ENCODE results near the gene CNIH2.
"Not testable (repeated sequence)": the region's sequence is repeated elsewhere in the genome, so short reads cannot be mapped to it uniquely, and the experiment has no call there.

Gene CNIH2

DNA sequence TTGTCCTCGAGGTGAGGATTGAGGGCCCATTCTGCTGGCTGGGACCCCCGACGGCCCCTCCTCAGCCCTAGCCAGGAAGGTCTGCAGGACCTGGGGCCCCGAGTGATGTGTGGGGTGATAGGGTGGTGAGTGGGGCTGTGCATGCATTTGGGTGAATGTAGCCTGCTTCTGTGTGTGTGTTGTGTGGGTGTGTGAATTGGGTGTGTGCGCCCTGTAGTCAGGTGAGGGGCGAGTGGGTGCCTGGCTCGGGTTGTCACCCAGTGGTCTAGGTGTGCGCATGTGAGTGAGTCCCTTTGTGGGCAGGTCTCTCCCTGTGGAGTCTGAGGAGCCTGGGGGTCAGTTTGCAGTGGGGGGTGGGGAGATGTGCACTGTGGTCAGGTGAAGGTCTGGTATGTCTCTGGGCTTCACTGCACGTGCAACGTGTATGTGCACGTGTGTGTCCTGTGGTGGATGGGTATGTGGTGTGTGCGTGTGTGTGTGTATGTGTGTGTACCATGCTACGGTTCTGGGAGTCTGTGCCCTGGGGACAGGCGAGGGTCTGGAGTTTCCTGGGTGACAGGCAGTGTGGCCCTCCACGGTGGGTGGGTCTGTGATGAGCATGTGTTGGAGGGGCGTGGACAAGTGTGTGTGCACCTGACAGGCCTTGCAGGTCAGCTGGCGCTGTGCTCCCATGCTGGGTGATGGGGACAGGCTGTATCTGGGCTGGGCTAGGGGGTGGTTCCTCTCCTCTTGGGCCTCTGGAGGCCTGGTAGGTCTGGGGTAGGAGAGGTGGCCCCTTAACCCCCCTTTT lies 14.8 kb downstream of the CNIH2 start:
- no peak for DNase-seq

DNA sequence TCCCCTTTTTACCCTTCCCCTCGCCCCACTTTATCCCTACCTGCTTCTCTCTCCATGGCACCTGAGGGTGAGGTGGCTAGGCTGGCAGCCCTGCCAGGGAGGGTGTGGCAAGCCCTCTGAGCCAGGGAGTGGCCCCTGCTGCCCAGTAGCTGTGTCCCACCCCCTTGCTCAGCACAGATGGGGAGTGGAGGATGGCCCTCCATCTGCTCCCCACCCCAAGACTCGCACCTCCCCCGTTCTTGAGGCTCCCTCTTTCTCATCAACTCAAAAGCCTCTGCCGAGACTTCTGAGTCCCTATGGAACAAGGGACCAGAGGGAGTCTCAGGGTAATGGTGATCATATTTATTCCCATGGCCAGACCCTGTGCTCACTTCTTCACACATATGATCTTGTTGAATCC lies 15.4 kb downstream of the CNIH2 start:
- no peak for DNase-seq

DNA sequence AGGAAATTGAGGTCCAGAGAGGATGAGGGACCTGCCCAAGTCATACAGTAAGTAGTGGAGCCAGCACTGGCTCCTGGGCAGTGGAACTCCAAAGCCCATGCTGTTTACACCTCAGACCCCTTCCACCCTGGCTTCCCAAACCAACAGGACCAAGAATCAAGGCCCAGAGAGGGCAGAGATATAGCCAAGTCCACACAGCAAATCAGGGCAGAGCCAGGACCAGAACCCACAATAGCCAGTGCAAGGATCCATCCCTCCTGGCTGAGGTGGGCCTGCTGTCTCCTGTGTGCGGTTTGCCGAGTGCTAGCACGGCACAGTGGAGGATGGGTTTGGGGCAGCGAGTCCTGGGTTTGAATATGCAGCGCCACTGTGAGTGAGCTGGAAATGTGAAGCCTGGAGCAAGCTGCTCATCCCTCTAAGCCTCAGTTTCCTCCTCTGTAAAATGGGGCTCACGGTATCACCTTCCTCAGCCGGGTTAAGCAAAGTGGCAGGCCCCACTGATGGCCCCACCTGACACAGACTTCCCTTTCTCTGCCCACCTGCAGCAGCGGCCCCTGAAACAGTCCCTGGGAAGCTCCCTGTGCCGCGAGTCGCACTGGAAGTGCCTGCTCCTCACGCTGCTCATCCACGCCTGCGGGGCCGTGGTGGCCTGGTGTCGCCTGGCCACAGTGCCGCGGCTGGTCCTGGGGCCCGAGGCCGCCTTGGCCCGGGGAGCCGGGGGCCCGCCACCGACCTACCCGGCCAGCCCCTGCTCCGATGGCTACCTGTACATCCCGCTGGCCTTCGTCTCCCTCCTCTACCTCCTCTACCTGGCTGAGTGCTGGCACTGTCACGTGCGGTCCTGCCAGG lies 16.0 kb downstream of the CNIH2 start:
- no peak for DNase-seq

DNA sequence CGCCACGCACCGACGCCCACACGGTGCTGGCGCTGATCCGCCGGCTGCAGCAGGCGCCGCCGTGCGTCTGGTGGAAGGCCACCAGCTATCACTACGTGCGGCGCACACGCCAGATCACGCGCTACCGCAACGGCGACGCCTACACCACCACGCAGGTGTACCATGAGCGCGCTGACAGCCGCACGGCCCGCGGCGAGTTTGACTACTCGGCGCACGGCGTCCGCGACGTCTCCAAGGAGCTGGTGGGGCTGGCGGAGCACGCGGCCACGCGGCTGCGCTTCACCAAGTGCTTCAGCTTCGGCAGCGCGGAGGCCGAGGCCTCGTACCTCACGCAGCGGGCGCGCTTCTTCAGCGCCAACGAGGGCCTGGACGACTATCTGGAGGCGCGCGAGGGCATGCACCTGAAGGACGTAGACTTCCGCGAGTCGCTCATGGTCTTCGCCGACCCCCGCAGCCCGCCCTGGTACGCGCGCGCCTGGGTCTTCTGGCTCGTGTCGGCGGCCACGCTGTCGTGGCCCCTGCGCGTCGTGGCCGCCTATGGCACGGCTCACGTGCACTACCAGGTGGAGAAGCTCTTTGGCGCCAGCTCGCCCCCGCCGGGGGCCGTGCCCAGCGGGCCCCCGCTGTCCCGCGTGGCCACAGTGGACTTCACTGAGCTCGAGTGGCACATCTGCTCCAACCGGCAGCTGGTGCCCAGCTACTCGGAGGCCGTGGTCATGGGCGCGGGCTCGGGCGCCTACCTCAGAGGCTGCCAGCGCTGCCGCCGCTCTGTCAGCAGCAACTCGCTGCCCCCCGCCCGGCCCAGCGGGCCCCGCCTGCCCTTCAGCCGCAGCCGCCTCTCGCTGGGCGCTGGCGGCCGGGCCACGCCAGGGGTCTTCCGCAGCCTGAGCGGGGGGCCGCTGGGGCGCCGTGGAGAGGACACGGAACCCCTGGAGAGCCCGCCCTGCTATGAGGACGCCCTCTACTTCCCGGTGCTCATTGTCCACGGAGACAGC lies 16.9 kb downstream of the CNIH2 start:
- DNase-seq, result no peak

DNA sequence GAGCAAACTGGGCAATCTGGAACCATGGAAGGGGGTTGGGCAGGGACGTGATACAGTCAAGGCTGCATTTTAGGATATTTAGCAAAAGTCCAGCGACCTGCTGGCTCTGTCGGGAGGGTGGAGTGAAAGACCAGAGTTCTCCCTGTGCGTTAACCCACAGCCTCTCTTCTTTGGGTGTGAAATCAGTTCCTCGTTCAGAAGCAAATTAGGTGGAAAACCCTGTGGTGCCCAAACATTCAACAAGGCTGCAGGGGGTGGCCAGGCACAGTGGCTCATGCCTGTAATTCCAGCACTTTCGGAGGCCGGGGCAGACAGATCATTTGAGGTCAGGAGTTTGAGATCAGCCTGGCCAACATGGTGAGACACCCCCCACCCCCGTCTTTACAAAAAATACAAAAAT lies 19.6 kb downstream of the CNIH2 start:
- DNase-seq, result no peak

DNA sequence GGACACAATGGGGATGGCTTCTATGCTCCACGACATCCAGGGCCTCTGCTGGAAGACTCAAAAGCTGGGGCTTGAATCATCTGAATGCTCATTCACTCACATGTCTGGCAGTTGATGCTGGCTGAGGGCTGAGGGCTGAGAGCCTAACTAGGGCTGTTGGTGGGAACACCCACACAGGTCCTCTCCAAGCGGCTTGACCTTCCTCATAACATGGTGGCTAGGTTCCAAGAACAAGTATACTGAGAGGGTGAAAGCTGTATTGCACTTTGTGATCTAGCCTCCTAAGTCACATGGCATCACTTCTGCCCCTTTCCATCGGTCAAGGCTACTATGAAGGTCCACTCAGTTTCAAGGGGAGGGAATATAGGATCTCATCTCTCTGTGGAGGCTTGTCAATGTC lies 21.2 kb downstream of the CNIH2 start:
- DNase-seq, result no peak

DNA sequence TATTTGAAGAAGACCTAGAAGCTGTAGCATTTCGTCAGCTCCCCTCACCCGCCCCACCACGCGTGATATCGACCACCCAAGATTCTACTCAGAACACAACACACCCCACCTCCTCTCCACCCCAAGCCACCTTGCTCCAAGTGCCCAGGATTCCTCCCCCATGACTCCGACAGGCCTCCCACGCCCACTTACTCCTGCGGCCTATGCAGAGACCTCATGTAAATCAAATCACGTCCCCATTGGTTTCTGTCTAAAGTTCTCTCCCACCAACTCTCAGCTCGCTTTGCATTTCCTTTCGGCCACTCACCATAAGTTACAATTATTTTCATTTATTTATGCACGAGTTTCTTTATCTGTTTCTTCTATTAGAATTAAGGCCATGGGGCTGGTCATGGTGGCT lies 24.7 kb downstream of the CNIH2 start:
- no peak for DNase-seq

DNA sequence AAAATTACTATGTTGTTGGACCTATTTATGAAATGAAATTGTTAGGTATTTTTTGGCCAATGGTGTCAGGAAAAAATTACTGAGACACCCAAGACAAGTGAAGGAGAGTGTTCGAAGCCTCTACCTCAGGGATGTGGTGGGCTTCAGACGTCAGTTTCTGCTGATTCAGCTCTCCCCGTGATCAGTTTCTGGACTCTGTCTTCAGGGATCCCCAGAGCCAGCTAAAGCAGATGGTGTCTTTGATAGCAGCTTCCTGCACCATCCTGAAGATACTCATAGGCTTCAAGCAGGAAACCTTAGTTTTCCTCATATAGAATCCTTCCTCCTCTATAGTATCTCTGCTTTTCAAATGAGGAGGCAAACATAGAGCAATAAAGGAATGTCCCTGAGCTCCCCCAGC lies 31.5 kb downstream of the CNIH2 start:
- no peak for DNase-seq

DNA sequence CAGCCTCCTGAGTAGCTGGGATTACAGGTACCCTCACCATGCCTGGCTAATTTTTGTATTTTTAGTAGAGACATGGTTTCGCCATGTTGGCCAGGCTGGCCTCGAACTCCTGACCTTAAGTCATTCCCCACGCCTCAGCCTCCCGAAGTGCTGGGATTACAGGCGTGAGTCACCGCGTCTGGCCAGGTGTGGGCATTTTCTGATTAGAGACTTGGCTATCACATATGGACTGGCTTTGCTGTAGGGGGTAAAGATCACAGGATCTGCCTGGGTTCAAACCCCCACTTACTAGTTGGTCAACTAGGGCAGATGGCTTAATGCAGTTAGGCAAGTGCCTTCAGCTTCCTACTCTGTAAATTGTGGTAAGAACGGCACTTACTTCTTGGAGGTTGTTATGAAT lies 32.3 kb downstream of the CNIH2 start:
- DNase-seq, result no peak

DNA sequence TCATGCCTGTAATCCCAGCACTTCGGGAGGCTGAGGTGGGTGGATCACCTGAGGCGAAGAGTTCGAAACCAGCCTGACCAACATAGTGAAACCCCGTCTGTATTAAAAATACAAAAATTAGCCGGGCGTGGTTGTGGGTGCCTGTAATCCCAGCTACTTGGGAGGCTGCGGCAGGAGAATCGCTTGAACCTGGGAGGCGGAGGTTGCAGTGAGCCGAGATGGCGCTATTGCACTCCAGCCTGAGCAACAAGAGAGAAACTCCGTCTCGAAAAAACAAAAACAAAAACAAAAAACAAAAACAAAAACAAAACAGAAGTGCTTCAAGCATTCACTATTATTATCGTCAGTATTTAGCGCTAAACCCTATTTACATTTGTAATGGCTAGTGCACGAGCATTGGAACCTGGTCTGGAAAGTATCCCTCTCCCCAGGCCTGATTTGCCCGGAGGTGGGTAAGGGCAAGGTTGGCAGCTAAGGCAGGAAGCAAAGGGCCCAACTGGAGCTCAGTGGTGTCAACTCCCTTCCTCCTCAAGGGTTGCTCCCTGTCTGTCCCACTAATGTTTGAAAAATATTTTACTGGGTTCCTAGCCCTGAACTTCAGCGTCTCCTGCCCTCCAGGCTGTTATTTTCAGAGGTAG lies 32.9 kb downstream of the CNIH2 start:
- not testable (repeated sequence) for DNase-seq

DNA sequence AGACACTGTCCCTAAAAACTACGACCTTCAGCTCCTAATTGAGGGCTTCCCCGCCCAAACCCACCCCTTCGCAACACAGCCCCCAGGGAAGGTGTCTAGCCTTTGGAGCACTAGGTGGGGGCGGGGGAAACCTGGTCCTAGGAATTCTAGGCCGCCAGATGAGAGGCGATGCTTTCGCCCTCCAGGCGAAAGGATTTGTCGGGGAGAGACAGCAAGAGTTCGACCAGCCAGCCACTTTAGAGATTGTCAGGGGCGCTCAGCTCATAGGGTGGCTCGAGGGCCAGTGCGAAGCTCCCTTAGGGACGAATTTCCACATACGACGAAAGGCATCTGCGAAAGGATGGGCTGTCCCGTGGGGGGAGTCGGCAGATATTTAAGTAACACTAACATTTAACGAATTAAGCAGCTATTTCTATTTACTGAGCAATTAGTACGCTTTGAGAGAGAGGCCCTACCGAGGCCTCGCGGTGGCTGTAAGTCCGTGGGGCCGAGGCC lies 33.5 kb downstream of the CNIH2 start:
- DNase-seq, result no peak

DNA sequence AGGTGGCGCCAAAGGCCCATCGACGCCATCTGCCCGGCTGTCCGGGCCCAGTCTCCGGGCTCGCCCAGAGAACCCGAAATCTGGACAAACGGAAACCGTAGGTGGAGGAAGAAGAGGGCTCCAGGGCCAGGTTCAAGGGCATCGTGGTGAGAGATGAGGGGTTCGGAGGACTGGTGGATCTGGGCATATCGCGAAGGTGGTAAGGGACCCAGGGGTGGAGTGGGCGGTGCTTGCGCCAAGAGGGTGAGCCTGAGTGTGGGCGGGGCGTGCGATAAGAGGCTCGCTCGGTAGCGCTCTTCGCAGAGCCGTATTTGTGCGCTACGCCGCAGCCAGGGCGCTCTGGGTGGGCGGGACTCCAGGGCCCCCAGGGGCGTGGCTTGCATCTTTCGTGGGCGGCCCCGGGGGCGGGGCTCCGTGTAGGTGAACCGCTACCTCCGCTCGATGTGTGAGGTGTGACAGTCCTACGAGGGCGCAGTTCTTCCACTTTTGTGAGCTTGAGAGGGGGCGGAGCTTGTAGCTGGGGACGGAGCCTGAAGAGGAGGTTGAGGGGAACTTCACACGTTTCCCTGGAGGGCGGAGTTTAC lies 34.1 kb downstream of the CNIH2 start:
- DNase-seq, result no peak

DNA sequence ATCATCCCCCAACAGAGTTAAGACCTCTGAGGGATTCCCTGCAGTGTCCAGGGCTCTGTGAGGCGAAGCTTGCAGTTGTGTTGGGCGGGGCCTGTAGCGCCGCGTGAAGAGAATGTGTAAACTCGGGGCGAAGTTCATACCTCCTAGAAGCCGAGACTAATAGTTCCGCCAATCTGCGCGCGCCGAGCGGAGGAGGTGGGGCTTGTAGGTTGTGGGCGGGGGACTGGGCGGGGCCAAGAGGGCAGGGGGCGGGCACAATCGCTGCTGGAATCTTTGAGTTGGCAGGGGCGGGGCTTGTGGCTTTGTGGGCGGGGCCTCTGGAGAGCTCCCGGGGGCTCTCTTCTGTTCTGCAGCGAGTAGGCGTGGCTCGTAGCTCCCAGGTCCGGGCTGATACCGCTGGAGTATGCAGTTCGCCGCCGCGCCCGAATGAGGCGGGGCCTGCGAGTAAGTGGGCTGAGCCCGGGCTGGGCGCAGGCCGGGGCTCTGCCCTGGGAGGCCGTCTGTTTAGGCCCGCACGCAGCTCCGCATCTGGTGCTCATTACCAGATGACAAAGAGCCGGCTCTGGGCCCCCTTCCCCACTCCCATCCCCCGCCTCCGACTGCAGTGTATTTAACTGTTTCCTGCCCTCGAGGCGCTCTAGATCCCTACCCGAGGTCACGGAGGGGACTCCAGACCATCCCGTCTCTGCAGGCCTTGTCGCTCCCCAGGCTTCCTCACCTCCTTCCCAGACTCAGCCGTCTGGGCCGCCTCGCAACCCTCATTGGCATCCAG lies 34.8 kb downstream of the CNIH2 start:
- no peak for DNase-seq

DNA sequence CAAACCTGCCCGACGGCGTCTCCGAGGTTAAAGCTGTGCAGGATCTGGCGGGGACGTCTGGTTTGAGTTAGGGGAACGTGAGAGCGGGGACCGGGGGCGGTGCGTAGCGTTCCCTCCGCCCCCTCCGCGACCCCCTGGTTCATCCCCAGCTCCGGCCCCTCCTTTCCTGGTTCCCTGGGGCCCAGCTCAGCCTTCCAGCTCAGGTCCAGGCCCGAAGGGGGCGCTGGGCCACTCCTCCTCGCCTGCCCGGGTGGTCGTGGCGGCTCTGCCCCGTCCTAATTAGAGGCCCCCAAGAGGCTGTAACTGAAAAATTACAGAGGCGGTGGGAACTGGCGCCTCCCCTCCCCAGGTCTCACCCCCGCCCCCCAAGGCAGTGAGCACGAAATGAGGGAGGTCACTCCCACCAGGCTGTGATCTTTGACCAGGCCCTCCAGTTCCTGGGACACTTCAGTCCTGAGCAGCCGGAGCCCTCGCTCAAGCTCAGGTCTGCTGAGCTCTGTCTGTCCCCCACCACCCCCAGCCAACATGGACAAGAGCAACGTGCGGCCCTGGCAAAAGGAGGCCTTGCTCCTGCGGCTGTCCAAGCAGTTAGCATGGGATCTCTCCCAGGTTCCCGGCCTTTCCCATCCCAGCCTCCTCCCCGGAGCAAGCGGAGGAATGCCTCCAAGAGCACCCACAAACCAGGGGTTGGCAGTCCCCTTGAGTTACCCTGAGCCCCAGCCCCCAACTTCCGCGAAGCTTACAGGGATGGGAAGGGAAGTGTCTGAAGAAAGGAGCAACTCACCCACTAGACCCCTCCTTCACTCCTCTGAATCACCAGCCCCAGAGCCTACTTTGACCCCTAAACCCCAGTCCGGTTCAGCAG lies 35.6 kb downstream of the CNIH2 start:
- no peak for DNase-seq

DNA sequence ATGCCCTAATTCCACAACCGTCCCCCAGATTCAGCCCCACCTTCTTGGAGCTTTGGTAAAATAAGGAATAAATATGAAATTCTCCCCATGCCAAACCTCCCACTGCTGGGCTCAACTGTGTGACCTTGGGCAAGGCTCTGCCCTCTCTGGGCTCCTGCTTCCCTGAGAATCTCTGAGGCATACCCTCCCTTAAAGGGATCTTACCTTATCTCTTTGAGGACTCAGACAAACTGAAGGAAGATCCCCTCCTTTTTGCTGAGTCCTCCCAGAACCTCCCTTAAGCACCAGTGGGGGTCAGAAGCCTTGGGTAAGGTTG lies 36.2 kb downstream of the CNIH2 start:
- no peak for DNase-seq

DNA sequence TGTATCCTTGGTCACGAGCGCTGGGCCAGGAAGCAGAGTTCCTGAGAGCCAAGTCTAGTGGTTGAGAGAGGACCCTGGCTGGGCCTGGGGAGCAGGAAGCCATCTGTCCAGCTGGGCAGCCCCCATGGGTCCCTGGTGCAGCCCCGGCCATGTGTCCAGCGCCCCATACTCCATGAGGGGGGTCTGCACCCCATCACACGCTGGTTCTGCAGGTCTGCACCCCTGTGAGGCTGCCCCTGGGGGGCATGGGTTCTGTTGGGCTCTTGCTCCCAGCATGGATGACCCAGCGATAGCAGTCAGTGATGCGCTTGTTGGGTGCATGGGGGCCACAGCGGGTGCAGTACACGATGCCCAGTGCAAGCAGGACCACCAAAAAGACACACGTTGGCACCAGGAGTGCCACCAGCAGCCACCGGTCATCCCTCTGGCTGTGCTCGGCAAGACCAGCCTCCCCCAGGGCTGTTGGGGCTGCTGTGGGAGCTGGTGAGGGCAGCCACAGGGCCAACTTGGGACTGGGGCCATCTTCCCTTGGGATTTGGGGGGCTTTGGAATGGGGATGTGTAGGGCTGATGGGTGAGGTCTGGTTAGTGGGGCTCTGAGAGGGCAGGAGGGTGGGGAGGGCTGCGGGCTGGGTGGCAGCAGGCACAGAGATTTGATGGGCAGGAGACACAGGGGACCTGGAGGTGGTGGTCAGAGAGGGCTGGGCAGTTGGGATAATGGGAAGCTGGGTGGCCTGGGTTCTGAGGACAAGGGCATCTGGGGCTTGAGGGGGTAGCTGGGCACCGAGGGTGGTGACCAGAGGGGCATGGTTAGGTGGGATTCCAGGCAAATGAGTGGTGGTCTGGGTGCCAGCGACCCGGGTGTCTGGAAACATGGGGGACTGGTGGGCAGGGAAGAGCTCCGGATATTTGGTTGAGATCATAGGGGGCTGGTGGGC lies 36.9 kb downstream of the CNIH2 start:
- DNase-seq, result no peak

DNA sequence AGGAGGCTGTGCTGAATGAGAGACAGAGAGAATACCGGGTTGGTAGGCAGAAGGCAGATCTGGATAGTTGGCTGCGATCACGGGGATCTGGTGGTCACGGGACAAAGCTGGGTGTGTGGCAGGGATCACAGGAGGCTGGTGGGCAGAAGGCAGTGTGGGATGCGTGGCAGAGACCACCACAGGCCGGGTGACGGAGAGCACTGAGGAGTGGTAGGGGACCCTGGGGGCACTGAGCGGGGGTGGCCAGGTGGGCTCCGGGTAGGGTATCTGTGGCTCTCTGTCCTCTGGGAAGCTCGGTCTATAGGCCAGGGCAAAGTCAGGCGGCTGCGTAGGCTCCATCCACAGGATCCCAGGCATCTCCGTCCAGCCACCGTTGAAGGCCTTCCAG lies 37.5 kb downstream of the CNIH2 start:
- no peak for DNase-seq

DNA sequence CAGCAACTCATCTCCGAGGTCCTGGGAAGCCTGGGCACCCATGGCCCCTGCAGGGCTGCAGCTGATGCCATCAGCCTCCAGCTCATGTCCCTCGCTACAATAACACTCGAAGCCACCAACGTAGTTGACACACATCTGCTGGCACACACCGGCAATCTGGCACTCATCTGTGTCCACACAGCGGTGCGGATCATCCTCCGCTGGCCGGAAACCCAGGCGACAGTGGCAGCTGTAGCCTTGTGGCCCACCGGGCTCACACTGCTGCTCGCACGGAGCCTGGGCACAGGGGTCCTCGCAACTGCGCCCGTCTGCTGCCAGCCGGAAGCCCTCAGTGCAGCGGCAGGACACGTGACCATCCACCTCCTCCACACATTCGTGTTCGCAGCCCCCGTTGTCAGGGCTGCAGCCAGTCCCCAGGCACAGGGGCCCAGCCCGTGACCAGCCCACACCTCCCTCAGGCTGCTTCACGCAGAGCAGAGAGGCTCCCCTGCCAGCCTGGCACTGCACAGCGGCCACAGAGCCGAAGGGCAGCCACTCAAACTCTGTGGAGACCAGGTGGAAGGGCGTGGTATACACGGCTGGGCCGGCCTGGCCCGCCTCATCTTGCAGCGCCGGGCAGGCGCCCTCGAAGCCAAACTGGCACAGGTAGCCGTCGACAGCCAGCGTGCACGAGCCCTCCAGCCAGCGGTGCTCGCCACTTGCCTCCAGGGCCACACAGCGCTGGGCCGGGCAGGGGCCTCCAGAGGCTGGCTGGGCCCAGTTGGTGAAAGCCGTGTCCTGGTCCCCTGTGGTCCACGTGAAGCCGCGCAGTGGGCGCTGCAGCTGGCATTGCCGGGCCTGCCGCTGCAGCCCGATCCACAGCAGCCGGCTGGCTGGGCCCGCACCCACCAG lies 38.2 kb downstream of the CNIH2 start:
- DNase-seq, result no peak

All from cortex of kidney (tissue), 1 donor.